Panc1 (cell line): ENCODE data around the gene MTMR11.

Source experiments
- CTCF ChIP-seq: fragments of 450-650 bp; IDR thresholded peaks from 2 replicates; pipeline ENCODE4 v1.5.1; 2017; ENCODE audit warnings: mild to moderate bottlenecking
- POLR2AphosphoS5 ChIP-seq: IDR thresholded peaks from 2 replicates; pipeline ENCODE4 v1.6.1; 2012; ENCODE audit warnings: mild to moderate bottlenecking, low read depth, low read length, moderate library complexity
- TCF7L2 ChIP-seq: IDR thresholded peaks from 2 replicates; pipeline ENCODE4 v1.6.1; 2011; ENCODE audit warnings: mild to moderate bottlenecking, low read depth, low read length, inconsistent platforms

- TF ChIP-seq CTCF (no peak), POLR2AphosphoS5 (no peak), TCF7L2 (no peak)
Measured at GRCh38 chr1:149884433-149885338, 52.0 kb downstream of the MTMR11 start.
